Spleen (tissue), 7 donors: Measurements from ENCODE around the gene IFT52.

Experiments used
- POLR2A ChIP-seq, 3 donors: fragments of 450-650 bp; IDR thresholded peaks; one replicate each; pipeline ENCODE4 v1.5.1; 2017; ENCODE audit warnings: antibody characterized with exemption in 3 of 3, mild to moderate bottlenecking in 1 of 3
- POLR2AphosphoS5 ChIP-seq, 3 donors: sonication (generic); formaldehyde crosslinking; IDR thresholded peaks; one replicate each; pipeline ENCODE4 v1.5.1; 2017; ENCODE audit warnings: antibody characterized with exemption in 3 of 3
- TF ChIP-seq, protein P1 (sequence below), 11 experiments: fragments of 200-600 bp in 7 of 11; fragments of 450-650 bp in 4 of 11; sonication (generic) in 4 of 11; IDR thresholded peaks in 8 of 11; conservative IDR thresholded peaks in 3 of 11; 1 replicate in 7 of 11; 2 replicates in 4 of 11; pipeline versions ENCODE4 v1.4.0 to v1.8.0; 2016 to 2021; ENCODE audit warnings: antibody characterized with exemption in 11 of 11, inconsistent platforms in 4 of 11, mild to moderate bottlenecking in 1 of 11
- donor health status: DM: no; HTN: no; CAD: no; lungs with moderate emphysema.
- donor health status: DM: no; HTN: no; CAD: no.
- donor health status: DM: no; HTN: no; CAD: no.

DNA sequence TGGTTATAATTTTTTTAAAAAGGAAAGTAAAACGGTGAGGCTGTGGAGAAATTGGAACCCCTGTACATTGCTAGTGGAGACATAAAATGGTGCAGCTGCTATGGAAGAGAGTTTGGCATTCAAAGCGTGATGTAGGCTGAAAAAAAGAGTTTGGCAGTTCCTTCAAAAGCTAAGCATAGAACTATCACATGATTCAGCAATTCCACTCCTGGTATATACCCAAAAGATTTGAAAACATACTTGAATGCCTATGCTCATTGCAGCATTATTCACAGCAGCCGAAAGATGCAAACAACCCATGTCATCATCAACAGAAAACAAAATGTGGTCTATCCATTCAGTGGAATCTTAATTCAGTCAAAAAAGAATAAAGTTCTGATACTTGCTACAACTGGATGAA lies 36.4 kb upstream of the IFT52 start:
- TF ChIP-seq, protein P1, sequence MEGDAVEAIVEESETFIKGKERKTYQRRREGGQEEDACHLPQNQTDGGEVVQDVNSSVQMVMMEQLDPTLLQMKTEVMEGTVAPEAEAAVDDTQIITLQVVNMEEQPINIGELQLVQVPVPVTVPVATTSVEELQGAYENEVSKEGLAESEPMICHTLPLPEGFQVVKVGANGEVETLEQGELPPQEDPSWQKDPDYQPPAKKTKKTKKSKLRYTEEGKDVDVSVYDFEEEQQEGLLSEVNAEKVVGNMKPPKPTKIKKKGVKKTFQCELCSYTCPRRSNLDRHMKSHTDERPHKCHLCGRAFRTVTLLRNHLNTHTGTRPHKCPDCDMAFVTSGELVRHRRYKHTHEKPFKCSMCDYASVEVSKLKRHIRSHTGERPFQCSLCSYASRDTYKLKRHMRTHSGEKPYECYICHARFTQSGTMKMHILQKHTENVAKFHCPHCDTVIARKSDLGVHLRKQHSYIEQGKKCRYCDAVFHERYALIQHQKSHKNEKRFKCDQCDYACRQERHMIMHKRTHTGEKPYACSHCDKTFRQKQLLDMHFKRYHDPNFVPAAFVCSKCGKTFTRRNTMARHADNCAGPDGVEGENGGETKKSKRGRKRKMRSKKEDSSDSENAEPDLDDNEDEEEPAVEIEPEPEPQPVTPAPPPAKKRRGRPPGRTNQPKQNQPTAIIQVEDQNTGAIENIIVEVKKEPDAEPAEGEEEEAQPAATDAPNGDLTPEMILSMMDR (IDR thresholded peaks at IDR 0.05 in 8 of 11, conservative IDR thresholded peaks at IDR 0.05 in 3 of 11): no peak
- no peak for TF ChIP-seq POLR2A (IDR thresholded peaks at IDR 0.05)
- TF ChIP-seq POLR2AphosphoS5 (IDR thresholded peaks at IDR 0.05): no peak
